Breast epithelium (tissue), 4 donors: Measurements from ENCODE around the gene MRPS12. TPM values are rescaled to one million over a fixed set of nuclear protein-coding genes. Genes with fewer than 3 reads are reported as not detected.

Experiments
- DNase-seq, 2 donors: peaks; one replicate each; pipeline ENCODE4 v3.0.0-alpha.2; 2019; ENCODE audit warnings: low spot score in 2 of 2
- H3K27ac ChIP-seq, 2 donors: fragments of 200-600 bp; sonication (generic) in 1 of 2; one replicate each; pipeline ENCODE4 v1.5.1; 2016 to 2019; ENCODE audit warnings: mild to moderate bottlenecking in 1 of 2
- H3K27me3 ChIP-seq, 2 donors: fragments of 200-600 bp; sonication (generic) in 1 of 2; one replicate each; pipeline versions ENCODE4 v1.5.1 to v1.6.0; 2017 to 2019; ENCODE audit warnings: control low read depth in 1 of 2, mild to moderate bottlenecking in 1 of 2
- H3K36me3 ChIP-seq: fragments of 200-600 bp; one replicate; pipeline ENCODE4 v1.5.1; 2019
- H3K4me1 ChIP-seq, 2 donors: fragments of 200-600 bp; sonication (generic); one replicate each; pipeline ENCODE4 v1.5.1; 2016 to 2019; ENCODE audit warnings: control low read depth in 1 of 2
- H3K4me3 ChIP-seq, 3 donors: fragments of 200-600 bp; sonication (generic); 1 replicate in 2 of 3; 2 replicates in 1 of 3; pipeline ENCODE4 v1.5.1; 2016 to 2019; ENCODE audit warnings: mild to moderate bottlenecking in 3 of 3, moderate library complexity in 2 of 3
- H3K9me3 ChIP-seq, 2 donors: fragments of 200-600 bp; sonication (generic) in 1 of 2; one replicate each; pipeline ENCODE4 v1.5.1; 2016 to 2019; ENCODE audit warnings: control low read depth in 1 of 2
- CTCF ChIP-seq, 3 donors: fragments of 450-650 bp; IDR thresholded peaks; one replicate each; pipeline ENCODE4 v1.5.1; 2016 to 2017; ENCODE audit warnings: antibody characterized with exemption in 3 of 3, mild to moderate bottlenecking in 3 of 3, moderate library complexity in 3 of 3
- POLR2A ChIP-seq: fragments of 450-650 bp; IDR thresholded peaks from one replicate; pipeline ENCODE4 v1.6.1; 2016; ENCODE audit warnings: antibody characterized with exemption, mild to moderate bottlenecking, moderate library complexity
- POLR2AphosphoS5 ChIP-seq, 3 donors: sonication (generic); formaldehyde crosslinking; IDR thresholded peaks; one replicate each; pipeline ENCODE4 v1.6.1; 2017; ENCODE audit warnings: antibody characterized with exemption in 3 of 3
- intact Hi-C: fragments of 100-400 bp; cut with DNase I; formaldehyde crosslinking; loops from one replicate; pipeline ENCODE4 v1.15.1; 2023; ENCODE audit warnings: low total_unique reads
- total RNA-seq, 3 donors: library from RNA; depleted of rRNA; stranded (reverse); fragments of >200 nt; gene quantifications; one replicate each; pipeline ENCODE4 v1.1.0, GENCODE V29; 2016

The MRPS12 gene
- total RNA-seq, 3 donors from 2014 or later = 27.5 to 41.0 (median 29.3) TPM

GRCh38 chr19:38898788-38899446, 31.8 kb upstream of the MRPS12 start:
- intact Hi-C loops = no loop called here
- H3K4me1 ChIP-seq = peaks cover 0 to 6% of the 10 kb centered on the region in 2 donors
- TF ChIP-seq CTCF (IDR thresholded peaks at IDR 0.05) (no peak), POLR2AphosphoS5 (IDR thresholded peaks at IDR 0.05) (no peak), POLR2A (no peak)

GRCh38 chr19:38899447-38900201, 31.1 kb upstream of the MRPS12 start, which contains the start of the genes NFKBIB and SIRT2:
Gene NFKBIB (plus strand): TSS chr19:38899969. CDS start chr19:38900033, 64 bp downstream.
Gene SIRT2 (minus strand): TSS chr19:38899618. CDS start chr19:38899521, 97 bp downstream.
- Histone ChIP-seq H3K27me3 (no peaks in the 10 kb centered on the region), H3K36me3 (no peaks in the 10 kb centered on the region), H3K9me3 (no peaks in the 10 kb centered on the region), H3K27ac (peak within 1 kb of the TSS; percentile 92 to 94), H3K4me3 (peak within 1 kb of the TSS; percentile 67 to 94 (median 91)), H3K4me1 (peaks cover 0 to 6% of the 10 kb centered on the region in 2 donors)
- DNase-seq = peak; percentile 99 to 100
- TF ChIP-seq POLR2AphosphoS5 (IDR thresholded peaks at IDR 0.05) (peak; percentile 45 to 92 (median 82)), POLR2A (peak; percentile 30), CTCF (IDR thresholded peaks at IDR 0.05) (no peak)
- intact Hi-C loops = no loop called here

More at GRCh38 chr19:38898788-38899446, 31.8 kb upstream of the MRPS12 start:
- no peaks in the 10 kb centered on the region for H3K27me3 ChIP-seq
- H3K4me3 ChIP-seq = peak overlapping the region; percentile 67 to 94 (median 91)
- no peaks in the 10 kb centered on the region for H3K9me3 ChIP-seq
- H3K36me3 ChIP-seq = no peaks in the 10 kb centered on the region
- DNase-seq = peak in 1 of 2 donors; percentile 50
- H3K27ac ChIP-seq = peak overlapping the region; percentile 92 to 94

- TF ChIP-seq POLR2AphosphoS5 (IDR thresholded peaks at IDR 0.05) (no peak), POLR2A (no peak), CTCF (IDR thresholded peaks at IDR 0.05) (no peak)
- H3K27me3 ChIP-seq = no peaks in the 10 kb centered on the region
- H3K36me3 ChIP-seq = peaks cover under 1% of the 10 kb centered on the region
- H3K9me3 ChIP-seq = no peaks in the 10 kb centered on the region
- H3K4me3 ChIP-seq = peak overlapping the region; percentile 67 to 94 (median 91)
- no peak for DNase-seq
- peaks cover 0 to 6% of the 10 kb centered on the region in 2 donors for H3K4me1 ChIP-seq
- H3K27ac ChIP-seq = peak overlapping the region; percentile 92 to 94
- intact Hi-C loops = no loop called here
These were observed 30.5 kb upstream of the MRPS12 start for GRCh38 chr19:38900202-38900629.

GRCh38 chr19:38900743-38901190, 30.0 kb upstream of the MRPS12 start:
- Histone ChIP-seq H3K4me1 (peaks cover 0 to 6% of the 10 kb centered on the region in 2 donors), H3K9me3 (no peaks in the 10 kb centered on the region), H3K4me3 (peak overlapping the region; percentile 67 to 94 (median 91)), H3K27ac (peak overlapping the region in 1 of 2 donors; percentile 92), H3K36me3 (peaks cover 4% of the 10 kb centered on the region), H3K27me3 (no peaks in the 10 kb centered on the region)
- DNase-seq = no peak
- intact Hi-C loops = no loop called here
- no peak for TF ChIP-seq POLR2A
- no peak for TF ChIP-seq POLR2AphosphoS5 (IDR thresholded peaks at IDR 0.05)
- TF ChIP-seq CTCF (IDR thresholded peaks at IDR 0.05) = no peak
